KOPT-K1 (cell line): ENCODE results near the gene TRAF4.
"Not testable (repeated sequence)": the region's sequence is repeated elsewhere in the genome, so short reads cannot be mapped to it uniquely, and the experiment has no call there.

Experiments
- H3K27ac ChIP-seq: fragments of 200-600 bp; sonication (generic); 2 replicates; pipeline ENCODE4 v1.5.1; 2016; ENCODE audit warnings: antibody characterized with exemption, mild to moderate bottlenecking, low read depth, low read length; ENCODE audit not compliant: poor library complexity, severe bottlenecking
- H3K36me3 ChIP-seq: fragments of 200-600 bp; sonication (generic); 2 replicates; pipeline ENCODE4 v1.5.1; 2017; ENCODE audit warnings: antibody characterized with exemption, mild to moderate bottlenecking, low read length, moderate library complexity; ENCODE audit not compliant: insufficient read depth
- H3K9me3 ChIP-seq: fragments of 200-600 bp; sonication (generic); 2 replicates; pipeline ENCODE4 v1.5.1; 2017; ENCODE audit warnings: antibody characterized with exemption, low read length, mild to moderate bottlenecking; ENCODE audit not compliant: insufficient read depth, poor library complexity, severe bottlenecking

Gene TRAF4

DNA sequence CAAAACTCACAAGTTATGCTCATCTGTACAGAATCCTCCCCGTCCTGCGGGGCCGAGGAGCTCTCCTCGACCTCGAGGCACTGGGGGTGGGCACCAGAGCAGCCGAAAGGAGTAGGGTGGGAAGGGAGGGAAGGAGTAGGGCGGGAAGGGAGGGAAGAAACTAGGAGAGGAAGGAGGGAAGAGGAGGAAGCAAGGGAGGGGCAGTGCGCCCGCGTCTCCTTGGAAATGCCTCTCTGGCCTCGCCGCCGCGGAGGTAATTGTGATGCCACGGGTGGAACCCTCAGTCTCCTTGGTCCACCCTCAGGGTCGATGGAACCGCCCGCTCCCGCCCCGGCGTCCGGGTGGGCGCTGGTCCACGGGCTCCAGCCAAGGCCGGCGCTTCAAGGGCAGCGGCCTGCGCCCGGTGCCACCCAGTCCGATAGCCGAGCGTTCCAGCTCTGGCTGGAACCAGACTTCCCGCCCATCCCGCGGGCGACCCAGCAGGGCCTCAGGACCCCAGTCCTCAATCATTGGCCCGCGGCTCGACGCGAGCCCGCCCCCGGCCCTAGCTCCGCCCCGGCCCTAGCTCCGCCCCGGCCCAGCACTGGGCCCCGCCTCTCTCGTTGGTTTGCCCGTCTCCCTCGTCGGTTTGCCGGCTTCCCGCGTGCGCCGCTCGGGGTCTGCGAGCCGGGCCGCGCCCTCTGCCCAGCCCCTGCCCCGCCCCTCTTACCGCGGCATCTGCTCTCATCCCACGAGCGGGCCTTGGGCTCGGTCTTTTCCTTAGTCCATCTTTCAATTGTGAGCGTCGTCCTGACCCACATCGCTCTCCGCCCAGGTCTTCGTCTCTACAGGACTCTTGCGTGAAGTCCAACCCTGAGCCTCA lies 32.7 kb upstream of the TRAF4 start:
- no peaks in the 10 kb centered on the region for H3K9me3 ChIP-seq
- H3K36me3 ChIP-seq = peaks cover 5% of the 10 kb centered on the region; the same call in 1 of the 2 replicates
- H3K27ac ChIP-seq = peak overlapping the region; percentile 87

- H3K9me3 ChIP-seq = no peaks in the 10 kb centered on the region
- no peaks in the 10 kb centered on the region for H3K36me3 ChIP-seq
- H3K27ac ChIP-seq = peak within 1 kb of the TSS; percentile 87
These were observed 32.1 kb upstream of the TRAF4 start, which contains the start of gene PROCA1 for GRCh38 chr17:28711723-28712031. Gene PROCA1 (minus strand): TSS chr17:28711888. CDS start chr17:28711660, 228 bp downstream.

DNA sequence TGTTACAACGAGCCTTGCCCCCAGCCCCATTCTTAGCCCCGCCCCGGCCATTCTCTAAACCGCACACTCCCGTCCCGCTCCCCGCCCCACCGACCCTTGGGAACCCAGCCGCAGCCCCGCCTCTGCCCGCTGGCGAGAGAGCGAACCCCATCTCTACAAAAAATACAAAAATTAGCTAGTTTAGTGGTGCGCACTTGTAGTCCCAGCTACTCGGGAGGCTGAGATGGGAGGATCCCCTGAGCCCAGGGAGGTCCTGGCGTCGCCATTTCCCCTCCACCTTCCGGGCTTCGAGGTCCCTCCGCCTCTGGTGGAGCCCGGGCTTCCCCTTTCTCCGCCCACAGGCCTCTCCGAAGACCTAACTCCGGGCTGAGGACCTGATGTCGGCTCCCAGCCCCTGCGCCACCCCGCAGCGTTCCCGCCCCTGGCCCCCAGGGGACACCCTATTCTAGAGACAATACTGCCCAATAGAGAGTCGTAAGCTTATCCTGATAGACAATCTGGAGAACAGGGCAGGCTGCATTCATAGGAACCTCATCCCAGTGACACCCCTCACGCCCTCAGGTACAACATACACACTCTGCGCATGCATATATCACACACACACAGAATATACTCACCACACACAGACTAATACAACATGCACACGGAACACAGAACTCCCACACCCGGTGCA lies 31.6 kb upstream of the TRAF4 start:
- H3K36me3 ChIP-seq = no peaks in the 10 kb centered on the region
- H3K9me3 ChIP-seq = no peaks in the 10 kb centered on the region
- H3K27ac ChIP-seq = peak overlapping the region; percentile 87

- H3K9me3 ChIP-seq = no peaks in the 10 kb centered on the region
- peak overlapping the region; percentile 87 for H3K27ac ChIP-seq
- H3K36me3 ChIP-seq = no peaks in the 10 kb centered on the region
These were observed 31.0 kb upstream of the TRAF4 start for GRCh38 chr17:28712705-28713415.

DNA sequence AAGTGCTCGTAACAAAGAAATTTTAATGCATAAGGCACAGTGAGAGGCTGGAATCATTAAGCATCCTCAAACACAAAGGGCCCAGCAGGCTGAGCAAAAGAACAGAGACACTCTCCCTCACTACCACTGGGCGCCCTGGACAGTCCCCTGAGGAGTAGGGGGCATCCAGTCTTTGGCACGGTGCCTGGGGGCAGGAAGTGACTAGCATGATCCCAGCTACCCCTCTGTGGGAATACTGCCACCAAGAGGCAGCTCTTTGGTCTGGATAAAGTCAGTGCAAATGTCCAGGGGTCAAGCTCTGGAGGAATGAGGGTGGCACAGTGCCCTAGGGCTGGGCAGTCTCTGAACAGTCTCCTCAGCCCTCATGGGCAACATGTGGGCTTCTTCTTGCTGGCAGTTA lies 29.5 kb upstream of the TRAF4 start:
- Histone ChIP-seq H3K9me3 (no peaks in the 10 kb centered on the region), H3K27ac (no peak overlapping the region), H3K36me3 (no peaks in the 10 kb centered on the region)

DNA sequence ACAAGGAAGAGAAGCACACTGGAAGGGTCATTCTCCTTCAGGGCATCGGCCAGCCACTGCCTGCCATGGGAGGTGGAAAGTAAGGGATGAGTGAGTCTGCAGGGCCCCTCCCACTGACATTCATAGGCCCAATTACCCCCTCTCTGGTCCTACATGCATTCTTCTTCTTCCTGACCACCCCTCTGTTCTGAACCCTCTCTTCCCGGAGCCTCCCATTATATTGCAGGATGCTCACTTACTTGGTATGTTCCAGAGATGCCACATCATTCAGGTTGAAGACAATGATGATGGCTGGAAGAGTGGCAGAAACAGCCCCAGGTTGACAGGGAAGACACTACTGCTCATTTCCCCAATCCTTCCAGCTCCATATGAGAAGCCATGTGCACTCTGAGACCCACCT lies 28.6 kb upstream of the TRAF4 start:
- Histone ChIP-seq H3K27ac (no peak overlapping the region), H3K36me3 (peaks cover under 1% of the 10 kb centered on the region; the same call in 1 of the 2 replicates), H3K9me3 (no peaks in the 10 kb centered on the region)

DNA sequence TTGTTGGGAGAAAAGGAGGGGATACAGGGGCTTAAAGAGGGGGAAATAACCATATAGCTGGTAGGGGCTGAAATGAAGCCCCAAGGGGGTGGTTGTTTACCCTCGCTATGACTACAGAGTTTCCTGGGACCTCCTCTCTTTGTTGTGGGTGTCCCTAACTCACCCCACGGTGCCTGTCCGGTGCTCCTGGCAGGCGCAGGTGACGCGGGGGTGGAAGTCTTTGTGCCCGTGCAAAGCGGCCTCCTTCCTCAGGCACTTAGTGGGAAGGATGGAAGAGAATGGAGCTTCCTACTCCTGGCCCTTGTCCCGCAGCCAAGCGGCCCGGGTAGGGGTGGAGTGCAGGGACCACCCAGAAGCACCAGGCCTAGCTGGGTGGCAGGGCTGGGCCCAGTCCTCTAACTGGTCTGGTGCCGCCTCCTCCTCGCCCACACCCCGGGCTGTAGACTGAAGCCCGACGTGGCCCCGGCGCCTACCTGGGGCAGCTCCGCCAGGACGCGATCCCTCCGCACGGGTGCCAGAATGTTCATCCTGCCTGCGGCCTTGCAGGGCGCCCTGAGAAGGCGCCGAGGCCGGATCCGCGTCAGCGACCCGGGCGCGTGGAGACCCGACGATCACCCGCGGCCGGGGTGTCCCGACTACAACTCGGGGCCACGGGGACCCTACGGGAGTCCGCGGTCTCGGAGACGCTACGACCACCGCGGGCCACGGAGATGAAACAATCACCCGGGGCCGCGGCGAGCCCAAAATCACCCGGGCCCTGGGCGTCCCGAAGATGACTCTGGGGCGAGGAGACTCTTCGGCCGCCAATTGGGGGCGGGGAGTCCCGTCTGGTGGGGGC lies 26.9 kb upstream of the TRAF4 start:
- H3K9me3 ChIP-seq = no peaks in the 10 kb centered on the region
- no peak overlapping the region for H3K27ac ChIP-seq
- H3K36me3 ChIP-seq = peaks cover 18% of the 10 kb centered on the region

DNA sequence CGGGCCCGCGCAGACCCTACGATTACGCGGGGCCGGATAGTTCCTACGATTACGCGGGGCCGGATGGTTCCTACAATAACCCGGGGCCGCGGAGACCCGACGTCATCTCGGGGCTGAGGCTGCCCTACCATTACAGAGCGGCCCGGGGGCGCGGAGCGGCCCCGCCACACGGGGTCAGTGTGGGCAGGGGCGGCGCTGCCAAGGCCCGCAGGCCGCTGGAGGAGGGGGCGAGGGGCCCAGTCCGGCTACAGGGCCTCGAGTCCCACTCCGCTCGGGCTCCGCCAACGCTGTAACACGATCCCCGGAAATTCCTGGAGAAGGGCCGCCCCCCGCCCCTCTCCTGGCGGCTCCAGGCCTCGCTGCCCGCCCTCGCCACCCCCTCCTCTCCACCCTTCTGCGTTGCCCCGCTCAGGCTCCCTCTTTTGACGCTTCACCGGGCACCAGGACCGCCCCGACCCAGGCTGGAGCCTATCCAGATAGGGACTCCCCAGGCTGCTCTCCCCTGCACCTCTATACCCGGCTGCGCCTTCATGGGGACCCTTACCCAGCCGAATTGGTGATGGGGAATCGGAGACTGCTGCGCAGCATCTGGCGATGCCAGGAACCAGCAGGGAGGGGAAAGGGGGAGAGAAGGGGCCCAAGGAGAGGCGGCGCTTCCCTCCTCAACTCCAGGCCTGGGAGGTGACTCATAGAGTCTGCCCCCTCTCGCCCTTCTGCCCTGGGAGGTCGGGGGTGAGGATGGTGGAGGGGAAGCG lies 26.1 kb upstream of the TRAF4 start, which contains the start of gene RAB34:
Gene RAB34 (minus strand): TSS at position 291 of the 755 bp plus-strand sequence. CDS start 602 bp downstream, outside the sequence.
- H3K36me3 ChIP-seq = peaks cover 26% of the 10 kb centered on the region
- no peaks in the 10 kb centered on the region for H3K9me3 ChIP-seq
- H3K27ac ChIP-seq = no peak within 1 kb of the TSS

DNA sequence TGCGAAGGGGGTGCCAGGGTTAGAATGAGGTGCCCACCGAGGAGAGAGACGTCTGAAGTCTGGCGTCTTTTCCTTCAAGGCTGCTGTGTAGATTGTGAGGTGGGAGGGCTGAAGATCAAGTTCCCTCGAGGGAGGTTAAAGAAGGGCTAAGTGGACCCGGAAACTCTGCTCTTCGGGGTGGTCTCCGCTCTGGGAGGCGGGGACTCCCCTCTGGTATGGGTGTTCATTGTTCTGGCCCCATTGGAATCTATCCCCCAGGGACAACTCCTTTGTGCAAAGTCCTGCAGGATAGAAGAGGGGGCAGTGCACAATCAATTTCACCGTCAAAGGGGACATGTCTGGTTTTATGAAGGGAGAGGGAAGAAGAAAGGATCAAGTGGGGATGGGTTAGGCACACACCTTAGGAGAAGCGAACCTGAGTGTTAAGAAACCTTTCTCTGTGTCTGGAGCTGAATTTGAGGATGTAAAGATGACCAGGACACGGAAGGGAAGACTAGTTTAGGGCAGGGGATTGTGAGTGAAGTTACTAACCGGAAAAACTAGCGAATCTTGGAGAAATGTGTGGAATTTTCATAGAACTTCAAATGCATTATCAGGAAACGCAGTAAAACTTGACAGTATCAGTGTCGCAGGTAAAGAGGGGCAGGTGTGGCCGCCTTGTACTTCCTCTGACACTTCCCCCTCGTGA lies 25.3 kb upstream of the TRAF4 start:
- H3K9me3 ChIP-seq = no peaks in the 10 kb centered on the region

DNA sequence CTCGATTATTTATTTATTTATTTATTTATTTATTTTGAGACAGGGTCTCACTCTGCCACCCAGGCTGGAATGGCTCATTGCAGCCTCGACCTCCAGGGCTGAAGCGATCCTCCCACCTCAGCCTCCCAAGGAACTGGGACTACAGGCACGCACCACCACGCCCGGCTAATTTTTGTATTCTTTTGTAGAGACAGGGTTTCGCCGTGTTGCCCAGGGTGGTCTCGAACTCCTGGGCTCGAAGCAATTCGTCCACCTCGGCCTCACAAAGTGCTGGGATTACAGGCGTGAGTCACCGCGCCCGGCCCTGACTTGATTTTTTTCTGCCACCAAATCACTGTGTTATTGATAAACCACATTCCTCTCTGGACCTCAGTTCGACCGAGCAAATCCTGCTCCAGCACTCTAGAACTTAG lies 24.8 kb upstream of the TRAF4 start:
- Histone ChIP-seq H3K36me3 (peaks cover 39% of the 10 kb centered on the region), H3K9me3 (no peaks in the 10 kb centered on the region), H3K27ac (peak overlapping the region; percentile 97)

More for the DNA sequence above, 25.3 kb upstream of the TRAF4 start:
- no peak overlapping the region for H3K27ac ChIP-seq
- H3K36me3 ChIP-seq = peaks cover 34% of the 10 kb centered on the region

DNA sequence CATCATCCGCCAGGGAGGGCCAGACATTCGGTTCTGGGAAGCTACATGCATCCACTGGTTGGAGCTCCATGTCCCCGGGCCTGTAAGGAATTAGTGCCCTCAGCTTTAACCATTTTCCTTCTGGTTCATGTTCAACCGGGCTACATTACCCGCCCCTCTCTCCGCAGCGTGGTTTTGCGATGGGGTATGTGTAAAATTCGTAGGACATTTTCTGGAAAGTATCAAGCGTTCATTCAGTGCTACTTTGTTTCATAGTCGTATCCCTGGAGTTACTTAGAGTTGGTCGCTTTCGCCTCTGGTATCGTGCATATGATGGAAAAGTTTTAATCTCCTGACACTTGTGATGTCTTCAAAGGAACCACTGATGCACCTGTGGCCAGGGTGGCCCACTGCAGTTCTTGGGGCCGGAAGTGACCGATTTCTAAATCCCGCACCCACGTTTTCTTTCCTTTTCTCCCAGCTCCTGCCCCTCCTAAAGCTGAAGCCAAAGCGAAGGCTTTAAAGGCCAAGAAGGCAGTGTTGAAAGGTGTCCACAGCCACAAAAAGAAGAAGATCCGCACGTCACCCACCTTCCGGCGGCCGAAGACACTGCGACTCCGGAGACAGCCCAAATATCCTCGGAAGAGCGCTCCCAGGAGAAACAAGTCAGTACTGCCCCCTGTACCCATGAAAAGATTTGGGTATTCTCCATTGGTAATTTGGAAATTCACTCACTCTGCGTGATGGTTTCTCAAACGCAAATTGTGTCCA lies 23.4 kb upstream of the TRAF4 start:
- H3K36me3 ChIP-seq = peaks cover 53% of the 10 kb centered on the region
- no peaks in the 10 kb centered on the region for H3K9me3 ChIP-seq
- H3K27ac ChIP-seq = peak overlapping the region; percentile 97

GRCh38 chr17:28720997-28721329 lies 22.8 kb upstream of the TRAF4 start:
- H3K9me3 ChIP-seq = not testable (repeated sequence)
- peaks cover 57% of the 10 kb centered on the region for H3K36me3 ChIP-seq
- H3K27ac ChIP-seq = peak overlapping the region; percentile 97
